Central memory CD8-positive, alpha-beta T cell (primary cell): ENCODE data around the gene TRH.
A peak's percentile ranks its signal among the peaks of the same experiment; 100 is the strongest.
"Not testable (repeated sequence)": the region's sequence is repeated elsewhere in the genome, so short reads cannot be mapped to it uniquely, and the experiment has no call there.

Experiments used
- ATAC-seq: fragments of 150-1000 bp; cut with Tn5 transposase; replicated peaks from 2 replicates; pipeline ENCODE4 v1.10.0; 2022; ENCODE audit warnings: mild to moderate bottlenecking, moderate FRiP score, moderate number of reproducible peaks; ENCODE audit not compliant: poor library complexity, severe bottlenecking; ENCODE audit errors: extremely low read depth
- DNase-seq, 2 donors: peaks; one replicate each; pipeline ENCODE4 v3.0.0; 2021; ENCODE audit warnings: low spot score in 2 of 2
- H3K27ac Mint-ChIP-seq: one replicate; pipeline ENCODE4 v1.8.0; 2022; ENCODE audit warnings: low read depth, mild to moderate bottlenecking, moderate library complexity, mixed read lengths
- H3K27me3 Mint-ChIP-seq: one replicate; pipeline ENCODE4 v1.8.0; 2022; ENCODE audit warnings: mixed read lengths
- H3K36me3 Mint-ChIP-seq: one replicate; pipeline ENCODE4 v1.8.0; 2022; ENCODE audit warnings: mild to moderate bottlenecking, moderate library complexity, mixed read lengths; ENCODE audit not compliant: insufficient read depth
- H3K4me1 Mint-ChIP-seq: one replicate; pipeline ENCODE4 v1.8.0; 2022; ENCODE audit warnings: mixed read lengths
- H3K4me3 Mint-ChIP-seq: one replicate; pipeline ENCODE4 v1.8.0; 2022; ENCODE audit warnings: mild to moderate bottlenecking, moderate library complexity, mixed read lengths
- H3K9me3 Mint-ChIP-seq: one replicate; pipeline ENCODE4 v1.8.0; 2022; ENCODE audit warnings: mixed read lengths

The TRH gene

GRCh38 chr3:129989414-129989813 lies 14.9 kb downstream of the TRH start:
- Mint-ChIP-seq H3K36me3 (peaks cover 5% of the 10 kb centered on the region), H3K9me3 (no peaks in the 10 kb centered on the region), H3K27me3 (peaks cover 54% of the 10 kb centered on the region), H3K27ac (no peak overlapping the region), H3K4me1 (no peaks in the 10 kb centered on the region), H3K4me3 (no peak overlapping the region)
- ATAC-seq (no peak), DNase-seq (no peak)

GRCh38 chr3:129992781-129993180 lies 18.3 kb downstream of the TRH start:
- Mint-ChIP-seq H3K27ac (no peak overlapping the region), H3K9me3 (no peaks in the 10 kb centered on the region), H3K4me3 (no peak overlapping the region), H3K36me3 (peaks cover 5% of the 10 kb centered on the region), H3K27me3 (peaks cover 82% of the 10 kb centered on the region), H3K4me1 (no peaks in the 10 kb centered on the region)
- ATAC-seq = no peak
- DNase-seq = no peak

GRCh38 chr3:129994883-129995559 lies 20.5 kb downstream of the TRH start:
- H3K4me1 Mint-ChIP-seq = no peaks in the 10 kb centered on the region
- no peak overlapping the region for H3K27ac Mint-ChIP-seq
- no peak for DNase-seq
- peaks cover 82% of the 10 kb centered on the region for H3K27me3 Mint-ChIP-seq
- peaks cover 5% of the 10 kb centered on the region for H3K36me3 Mint-ChIP-seq
- no peak overlapping the region for H3K4me3 Mint-ChIP-seq
- no peaks in the 10 kb centered on the region for H3K9me3 Mint-ChIP-seq
- ATAC-seq = no peak

- DNase-seq = no peak
- peaks cover 3% of the 10 kb centered on the region for H3K36me3 Mint-ChIP-seq
- H3K27ac Mint-ChIP-seq = no peak overlapping the region
- no peaks in the 10 kb centered on the region for H3K9me3 Mint-ChIP-seq
- H3K4me3 Mint-ChIP-seq = no peak overlapping the region
- no peaks in the 10 kb centered on the region for H3K4me1 Mint-ChIP-seq
- H3K27me3 Mint-ChIP-seq = peaks cover 83% of the 10 kb centered on the region
- ATAC-seq = no peak
These were observed 21.6 kb downstream of the TRH start for GRCh38 chr3:129996073-129996472.

GRCh38 chr3:129999176-129999575 lies 24.7 kb downstream of the TRH start:
- H3K36me3 Mint-ChIP-seq, ATAC-seq, DNase-seq, H3K4me3 Mint-ChIP-seq, H3K27ac Mint-ChIP-seq, H3K9me3 Mint-ChIP-seq: not testable (repeated sequence)
- peaks cover 10% of the 10 kb centered on the region for H3K4me1 Mint-ChIP-seq
- peaks cover 78% of the 10 kb centered on the region for H3K27me3 Mint-ChIP-seq

GRCh38 chr3:130002666-130003598 lies 28.4 kb downstream of the TRH start:
- not testable (repeated sequence) for H3K9me3 Mint-ChIP-seq, H3K27ac Mint-ChIP-seq, H3K36me3 Mint-ChIP-seq
- ATAC-seq (peak; percentile 70), DNase-seq (peak; percentile 46 to 62)
- Mint-ChIP-seq H3K4me1 (peaks cover 10% of the 10 kb centered on the region), H3K27me3 (peaks cover 74% of the 10 kb centered on the region), H3K4me3 (peak overlapping the region; percentile 70)

- H3K27me3 Mint-ChIP-seq = peaks cover 37% of the 10 kb centered on the region
- no peak overlapping the region for H3K4me3 Mint-ChIP-seq
- no peak for DNase-seq
- no peaks in the 10 kb centered on the region for H3K4me1 Mint-ChIP-seq
- ATAC-seq = no peak
- H3K27ac Mint-ChIP-seq = no peak overlapping the region
- H3K9me3 Mint-ChIP-seq = no peaks in the 10 kb centered on the region
- H3K36me3 Mint-ChIP-seq = no peaks in the 10 kb centered on the region
These were observed 36.0 kb downstream of the TRH start for GRCh38 chr3:130010556-130010955.

- peaks cover 28% of the 10 kb centered on the region for H3K27me3 Mint-ChIP-seq
- ATAC-seq, H3K9me3 Mint-ChIP-seq, H3K4me1 Mint-ChIP-seq, H3K4me3 Mint-ChIP-seq, H3K36me3 Mint-ChIP-seq, DNase-seq, H3K27ac Mint-ChIP-seq: not testable (repeated sequence)
These were observed 37.6 kb downstream of the TRH start for GRCh38 chr3:130012108-130012507.

- H3K4me3 Mint-ChIP-seq, DNase-seq, H3K36me3 Mint-ChIP-seq, H3K27ac Mint-ChIP-seq, H3K9me3 Mint-ChIP-seq, H3K4me1 Mint-ChIP-seq, ATAC-seq: not testable (repeated sequence)
- H3K27me3 Mint-ChIP-seq = peaks cover 34% of the 10 kb centered on the region
These were observed 38.7 kb downstream of the TRH start for GRCh38 chr3:130013246-130013645.

- DNase-seq (no peak), ATAC-seq (no peak)
- Mint-ChIP-seq H3K27ac (no peak overlapping the region), H3K4me3 (no peak overlapping the region), H3K36me3 (peaks cover 2% of the 10 kb centered on the region), H3K27me3 (peaks cover 37% of the 10 kb centered on the region), H3K9me3 (no peaks in the 10 kb centered on the region), H3K4me1 (no peaks in the 10 kb centered on the region)
These were observed 40.0 kb downstream of the TRH start for GRCh38 chr3:130014526-130014925.

GRCh38 chr3:130017661-130018060 lies 43.1 kb downstream of the TRH start:
- H3K9me3 Mint-ChIP-seq, H3K36me3 Mint-ChIP-seq, ATAC-seq, H3K4me1 Mint-ChIP-seq, H3K27ac Mint-ChIP-seq, DNase-seq, H3K4me3 Mint-ChIP-seq: not testable (repeated sequence)
- H3K27me3 Mint-ChIP-seq = peaks cover 61% of the 10 kb centered on the region

- H3K4me3 Mint-ChIP-seq, H3K27ac Mint-ChIP-seq, H3K4me1 Mint-ChIP-seq, ATAC-seq, DNase-seq, H3K36me3 Mint-ChIP-seq, H3K9me3 Mint-ChIP-seq: not testable (repeated sequence)
- peaks cover 24% of the 10 kb centered on the region for H3K27me3 Mint-ChIP-seq
These were observed 51.8 kb downstream of the TRH start for GRCh38 chr3:130026146-130026829.
